ENCODE data around the gene FSTL4. TPM values are rescaled to one million over a fixed set of nuclear protein-coding genes. Genes with fewer than 3 reads are reported as not detected.

The FSTL4 gene
- polyA plus RNA-seq, 3 donors from 2014 or later: not detected

DNA sequence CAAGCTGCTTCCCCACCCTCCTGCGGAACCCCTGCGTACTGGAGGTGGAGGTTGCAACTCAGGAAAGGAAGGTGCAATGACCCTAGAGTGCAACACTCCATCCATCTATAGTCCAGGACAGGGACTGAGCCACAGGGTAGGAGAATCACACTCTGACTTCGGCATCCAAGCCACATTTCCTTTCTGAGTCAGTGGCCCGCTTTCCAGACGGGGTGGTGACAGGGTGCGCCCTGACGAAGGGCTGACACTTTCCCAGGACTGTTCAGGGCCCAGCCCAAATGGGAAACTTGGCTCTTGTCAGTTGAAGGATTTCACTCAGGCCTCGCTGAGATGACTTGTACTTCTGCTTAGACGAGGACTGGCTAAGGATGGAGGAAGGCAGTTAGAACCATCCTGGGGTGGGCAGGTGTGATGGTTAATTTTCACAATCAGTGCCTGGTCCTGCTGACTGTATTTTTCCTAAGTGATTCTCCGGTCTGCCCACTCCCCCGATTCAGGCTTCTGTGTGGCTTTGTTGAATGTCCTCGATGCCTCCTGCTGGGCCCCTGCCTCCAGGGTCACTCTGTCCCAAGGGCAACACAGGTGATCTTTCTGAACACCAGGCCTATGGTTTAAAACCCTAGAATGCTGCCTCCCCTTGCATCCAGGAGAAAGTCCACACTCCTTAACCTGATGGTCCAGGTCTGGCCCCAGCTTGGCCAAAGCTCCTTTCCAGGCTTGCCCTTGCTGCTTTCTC is 228.1 kb downstream of the FSTL4 start:
- Mint-ChIP-seq H3K4me1 (no peaks in the 10 kb centered on the region), H3K27ac (no peak overlapping the region), H3K36me3 (no peaks in the 10 kb centered on the region), H3K9me3 (no peaks in the 10 kb centered on the region), H3K4me3 (no peak overlapping the region), H3K27me3 (ENCODE audit: low read depth in 3 of 3) (peaks cover 0 to 2% (median 2%) of the 10 kb centered on the region in 3 donors)
- DNase-seq: no peak

DNA sequence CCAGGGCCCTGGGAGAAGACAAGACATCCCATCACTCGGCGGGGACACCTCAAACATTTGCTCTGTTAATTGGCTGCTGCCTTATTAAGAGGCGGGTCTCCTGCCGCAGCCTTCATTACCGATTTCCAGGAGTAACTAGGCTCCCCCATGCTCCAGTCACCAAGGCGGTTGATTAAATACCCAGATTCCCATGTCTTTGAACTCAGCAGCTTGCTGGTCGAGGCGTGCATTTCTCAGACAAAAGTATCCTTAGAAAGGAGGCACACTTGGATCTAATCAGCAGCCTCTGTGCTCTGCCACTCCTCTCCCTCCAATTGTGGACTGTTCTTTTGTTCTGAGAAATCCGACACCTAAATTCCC is 228.8 kb downstream of the FSTL4 start:
- no peak for DNase-seq
- no peaks in the 10 kb centered on the region for H3K9me3 Mint-ChIP-seq
- no peaks in the 10 kb centered on the region for H3K4me1 Mint-ChIP-seq
- H3K27me3 Mint-ChIP-seq (ENCODE audit: low read depth in 3 of 3): peaks cover 0 to 3% (median 2%) of the 10 kb centered on the region in 3 donors
- no peak overlapping the region for H3K4me3 Mint-ChIP-seq
- H3K27ac Mint-ChIP-seq: no peak overlapping the region
- H3K36me3 Mint-ChIP-seq: no peaks in the 10 kb centered on the region

DNA sequence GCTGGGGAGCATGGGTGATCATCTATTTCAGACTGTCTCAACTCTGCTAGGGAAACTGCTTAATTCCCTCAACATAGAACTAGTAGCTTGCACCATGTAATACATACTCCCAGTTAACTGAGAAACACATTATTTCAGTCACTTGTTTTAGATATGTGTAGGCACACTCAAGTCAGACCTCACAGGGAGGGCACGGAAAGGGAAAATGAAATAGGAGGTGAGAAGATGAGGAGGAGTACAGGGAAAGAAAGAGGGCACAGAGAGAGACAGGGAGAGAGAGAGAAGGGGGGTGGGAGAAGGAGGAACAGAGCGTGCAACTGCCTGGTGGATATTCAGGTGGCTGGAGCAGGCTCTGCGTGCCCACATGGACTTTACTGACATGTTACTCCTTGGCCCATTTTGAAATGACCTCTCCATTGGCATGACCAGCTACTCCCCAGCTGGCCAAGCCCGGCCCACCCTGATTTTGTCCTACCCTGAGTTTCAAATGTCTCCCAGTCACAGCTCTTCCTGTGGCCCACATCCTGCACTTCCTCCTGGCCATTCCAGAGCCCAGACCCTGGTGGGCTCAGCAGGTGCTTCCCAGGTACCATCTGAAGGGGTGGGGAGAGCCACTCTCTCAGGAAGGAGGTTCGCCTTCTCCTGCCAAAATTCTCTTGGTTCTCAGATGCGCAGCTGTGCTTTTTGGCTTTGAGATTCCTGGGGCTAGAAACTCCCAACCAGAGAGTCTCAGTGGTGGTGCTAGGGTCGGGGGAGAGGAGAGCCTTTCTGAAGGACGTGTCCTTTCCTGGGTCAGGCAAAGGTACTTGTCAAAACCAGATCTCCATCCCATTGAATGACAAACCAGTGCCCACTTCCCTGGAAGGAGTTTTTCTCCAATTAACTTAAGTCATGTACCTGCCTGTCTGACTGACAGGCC is 229.4 kb downstream of the FSTL4 start:
- no peak for DNase-seq
- H3K36me3 Mint-ChIP-seq: no peaks in the 10 kb centered on the region
- no peak overlapping the region for H3K4me3 Mint-ChIP-seq
- H3K27me3 Mint-ChIP-seq (ENCODE audit: low read depth in 3 of 3): peaks cover under 1 to 3% (median 2%) of the 10 kb centered on the region in 3 donors
- H3K27ac Mint-ChIP-seq: no peak overlapping the region
- peaks cover 0 to 3% (median under 1%) of the 10 kb centered on the region in 6 donors for H3K9me3 Mint-ChIP-seq
- no peaks in the 10 kb centered on the region for H3K4me1 Mint-ChIP-seq

DNA sequence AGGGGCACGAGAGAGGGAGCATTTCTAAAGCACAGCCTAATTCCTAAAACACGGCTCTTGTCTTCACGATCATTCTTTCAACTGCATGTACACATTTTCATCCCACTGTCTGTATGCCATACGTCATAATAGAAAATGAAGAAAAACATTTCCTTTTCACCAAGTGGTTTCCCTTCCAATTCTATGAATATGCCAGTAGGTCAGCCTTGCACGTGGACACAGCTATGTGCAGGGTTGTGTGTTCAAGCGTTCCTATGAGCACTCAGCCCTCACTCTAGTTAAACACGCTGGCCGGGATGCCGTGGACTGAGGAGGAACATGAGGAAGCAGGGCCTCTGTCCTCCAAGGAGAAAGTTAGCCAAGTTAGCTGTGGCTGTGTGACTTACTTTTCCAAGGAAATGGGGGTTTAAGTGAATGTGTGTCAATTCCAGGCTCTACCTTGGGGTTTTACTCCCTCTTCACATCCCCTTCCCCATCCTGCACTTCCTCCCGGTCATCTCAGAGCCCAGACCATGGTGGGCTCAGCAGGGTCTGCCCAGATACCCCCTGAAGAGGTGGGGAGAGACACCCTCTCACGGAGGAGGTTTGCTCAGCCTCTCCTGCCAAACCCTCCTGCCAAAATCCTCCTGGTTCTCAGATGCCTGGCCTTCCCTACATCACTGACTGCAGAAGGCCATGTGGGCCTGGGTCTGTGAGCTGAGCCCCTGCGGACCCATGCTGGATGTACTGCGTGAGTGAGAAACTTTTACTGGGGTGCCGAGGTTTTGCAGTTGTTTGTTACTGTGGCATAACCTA is 230.6 kb downstream of the FSTL4 start:
- no peak overlapping the region for H3K4me3 Mint-ChIP-seq
- peaks cover 0 to 6% (median 4%) of the 10 kb centered on the region in 3 donors for H3K36me3 Mint-ChIP-seq
- H3K9me3 Mint-ChIP-seq: peaks cover 0 to 14% (median 8%) of the 10 kb centered on the region in 6 donors
- DNase-seq: no peak
- no peak overlapping the region for H3K27ac Mint-ChIP-seq
- peaks cover 2 to 7% (median 3%) of the 10 kb centered on the region in 3 donors for H3K27me3 Mint-ChIP-seq (ENCODE audit: low read depth in 3 of 3)
- no peaks in the 10 kb centered on the region for H3K4me1 Mint-ChIP-seq

DNA sequence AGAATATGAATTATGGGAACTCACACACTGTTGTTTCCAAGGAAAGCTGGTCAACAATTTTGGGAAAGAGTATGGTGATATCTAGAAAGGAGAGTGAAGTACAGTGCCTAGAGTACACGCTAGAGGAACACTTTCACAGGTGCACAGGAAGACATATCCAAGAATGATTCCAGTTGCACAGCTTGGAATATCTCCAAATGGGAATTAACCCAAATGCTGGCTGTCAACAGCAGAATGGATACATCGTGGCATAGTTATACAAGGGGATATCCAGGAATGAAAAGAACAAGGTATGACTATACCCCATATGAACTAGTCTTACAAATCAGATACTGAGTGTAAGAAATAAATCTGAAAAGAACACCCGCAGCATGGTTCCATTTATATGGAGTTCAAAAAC is 231.3 kb downstream of the FSTL4 start:
- Mint-ChIP-seq H3K27ac (no peak overlapping the region), H3K36me3 (peaks cover 0 to 6% (median 4%) of the 10 kb centered on the region in 3 donors), H3K4me1 (no peaks in the 10 kb centered on the region), H3K4me3 (no peak overlapping the region), H3K27me3 (ENCODE audit: low read depth in 3 of 3) (peaks cover 2 to 7% (median 3%) of the 10 kb centered on the region in 3 donors), H3K9me3 (peaks cover 0 to 15% (median 8%) of the 10 kb centered on the region in 6 donors)
- DNase-seq: no peak

DNA sequence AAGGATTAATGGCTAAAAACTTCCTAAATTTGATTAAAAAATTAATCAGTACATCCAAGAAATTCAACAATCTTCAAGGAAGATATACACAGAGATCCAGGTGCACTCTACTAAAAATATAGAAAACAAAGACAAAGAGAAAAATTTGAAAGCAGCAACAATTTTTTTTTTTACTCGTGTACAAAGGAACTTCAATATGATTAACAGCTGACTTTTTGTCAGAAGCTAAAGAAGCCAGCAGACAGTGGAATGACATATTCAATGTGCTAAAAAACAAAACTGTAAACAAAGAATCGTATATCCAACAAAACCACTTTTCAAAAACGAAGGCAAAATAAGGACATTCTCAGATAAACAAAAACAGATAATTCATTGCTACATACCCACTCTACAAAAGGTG is 234.6 kb downstream of the FSTL4 start:
- peaks cover 0 to 6% (median 4%) of the 10 kb centered on the region in 3 donors for H3K36me3 Mint-ChIP-seq
- H3K27me3 Mint-ChIP-seq (ENCODE audit: low read depth in 3 of 3): peaks cover 3 to 10% (median 3%) of the 10 kb centered on the region in 3 donors
- no peak for DNase-seq
- no peak overlapping the region for H3K4me3 Mint-ChIP-seq
- H3K4me1 Mint-ChIP-seq: no peaks in the 10 kb centered on the region
- H3K9me3 Mint-ChIP-seq: peaks cover 0 to 15% (median 8%) of the 10 kb centered on the region in 6 donors
- H3K27ac Mint-ChIP-seq: no peak overlapping the region

DNA sequence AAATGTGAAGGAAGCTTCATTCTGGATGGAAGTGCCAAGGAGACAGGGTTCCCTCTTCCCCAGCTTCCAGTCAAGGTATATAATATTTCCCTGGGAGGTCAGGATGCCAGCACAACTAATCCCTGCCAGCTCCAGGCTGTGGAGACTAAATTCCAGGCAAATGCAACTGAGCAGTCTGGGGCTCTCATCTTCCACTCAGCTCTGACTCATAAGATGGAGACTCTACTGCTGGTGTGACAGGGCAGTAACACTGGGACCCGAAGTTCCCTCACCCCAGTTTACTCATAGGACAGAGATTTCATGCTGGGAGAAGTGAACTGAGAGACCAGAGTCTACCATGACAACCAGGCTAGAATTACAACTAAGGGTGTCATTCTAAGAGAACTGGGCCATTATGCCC is 235.4 kb downstream of the FSTL4 start:
- H3K27ac Mint-ChIP-seq: no peak overlapping the region
- H3K9me3 Mint-ChIP-seq: peaks cover 0 to 15% (median 8%) of the 10 kb centered on the region in 6 donors
- no peak overlapping the region for H3K4me3 Mint-ChIP-seq
- no peak for DNase-seq
- no peaks in the 10 kb centered on the region for H3K4me1 Mint-ChIP-seq
- H3K27me3 Mint-ChIP-seq (ENCODE audit: low read depth in 3 of 3): peaks cover 2 to 10% (median 3%) of the 10 kb centered on the region in 3 donors
- H3K36me3 Mint-ChIP-seq: peaks cover 0 to 6% (median 4%) of the 10 kb centered on the region in 3 donors

DNA sequence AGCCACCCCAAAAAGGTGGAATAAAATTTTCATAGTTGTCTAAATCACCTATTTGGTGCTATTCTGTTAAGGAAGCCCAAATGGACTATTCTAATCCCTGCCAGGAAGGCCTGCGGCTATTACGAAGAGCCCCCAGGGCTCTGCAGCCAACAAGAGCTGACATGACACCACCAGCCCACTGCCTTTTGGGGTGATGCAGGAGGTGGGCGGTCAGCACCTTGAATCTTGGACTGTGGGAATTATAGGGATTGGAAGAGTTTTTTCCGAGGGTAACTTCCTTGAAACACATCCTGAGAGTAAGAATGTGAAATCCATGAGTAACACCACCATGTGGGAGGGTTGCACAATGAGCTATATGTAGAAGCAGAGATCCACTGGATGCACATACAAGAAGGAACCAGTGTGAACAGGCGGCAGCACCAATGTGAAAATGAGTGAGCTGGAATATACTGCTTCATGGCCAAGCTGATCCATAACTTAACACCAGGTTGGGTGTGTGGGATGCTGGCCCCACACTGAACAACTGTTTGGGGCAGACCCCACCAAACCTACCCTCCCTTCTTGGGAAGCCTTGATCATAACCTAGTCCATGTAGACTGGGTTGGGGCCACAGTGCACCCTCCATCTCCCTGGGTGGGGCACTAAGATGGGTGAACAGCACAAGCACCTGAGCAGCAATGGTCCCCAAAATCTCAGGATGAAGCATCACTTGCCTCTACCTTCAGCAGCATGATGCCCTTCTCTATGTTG is 239.0 kb downstream of the FSTL4 start:
- Mint-ChIP-seq H3K4me3 (no peak overlapping the region), H3K4me1 (no peaks in the 10 kb centered on the region), H3K9me3 (peaks cover 0 to 15% (median 8%) of the 10 kb centered on the region in 6 donors), H3K27me3 (ENCODE audit: low read depth in 3 of 3) (peaks cover 2 to 13% (median 3%) of the 10 kb centered on the region in 3 donors), H3K27ac (no peak overlapping the region), H3K36me3 (peaks cover 0 to 6% (median 4%) of the 10 kb centered on the region in 3 donors)
- no peak for DNase-seq

DNA sequence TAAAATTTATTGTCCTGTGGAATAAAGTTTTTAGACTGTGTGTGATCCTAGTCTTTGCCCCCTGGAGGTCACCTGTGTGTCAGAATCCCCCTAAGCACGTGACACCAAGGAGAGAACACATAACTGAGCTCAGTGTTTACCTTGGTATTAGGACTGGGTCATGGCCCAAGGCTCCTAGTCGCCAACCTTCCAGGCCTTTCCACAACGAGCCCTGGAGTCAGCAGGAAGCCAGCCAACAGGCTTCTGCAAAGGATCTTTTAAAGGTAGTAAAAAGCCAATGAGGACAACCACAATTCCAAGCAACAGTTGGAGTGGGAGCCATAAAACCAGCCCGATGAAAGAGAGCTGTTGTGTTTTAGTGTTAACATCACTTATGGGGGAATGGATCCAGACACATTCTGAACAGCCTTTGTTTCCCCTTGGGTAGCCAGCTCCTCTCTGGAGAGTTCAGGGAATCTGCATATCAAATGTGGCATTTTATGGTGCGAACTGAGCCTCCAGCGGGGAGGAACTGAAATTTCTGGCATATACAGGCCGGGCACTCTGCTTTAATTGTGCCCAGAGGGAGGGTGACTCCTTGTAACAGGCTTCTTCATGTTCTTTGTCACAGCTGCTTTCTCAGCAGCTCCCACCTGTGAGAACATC is 239.9 kb downstream of the FSTL4 start:
- no peak overlapping the region for H3K27ac Mint-ChIP-seq

DNA sequence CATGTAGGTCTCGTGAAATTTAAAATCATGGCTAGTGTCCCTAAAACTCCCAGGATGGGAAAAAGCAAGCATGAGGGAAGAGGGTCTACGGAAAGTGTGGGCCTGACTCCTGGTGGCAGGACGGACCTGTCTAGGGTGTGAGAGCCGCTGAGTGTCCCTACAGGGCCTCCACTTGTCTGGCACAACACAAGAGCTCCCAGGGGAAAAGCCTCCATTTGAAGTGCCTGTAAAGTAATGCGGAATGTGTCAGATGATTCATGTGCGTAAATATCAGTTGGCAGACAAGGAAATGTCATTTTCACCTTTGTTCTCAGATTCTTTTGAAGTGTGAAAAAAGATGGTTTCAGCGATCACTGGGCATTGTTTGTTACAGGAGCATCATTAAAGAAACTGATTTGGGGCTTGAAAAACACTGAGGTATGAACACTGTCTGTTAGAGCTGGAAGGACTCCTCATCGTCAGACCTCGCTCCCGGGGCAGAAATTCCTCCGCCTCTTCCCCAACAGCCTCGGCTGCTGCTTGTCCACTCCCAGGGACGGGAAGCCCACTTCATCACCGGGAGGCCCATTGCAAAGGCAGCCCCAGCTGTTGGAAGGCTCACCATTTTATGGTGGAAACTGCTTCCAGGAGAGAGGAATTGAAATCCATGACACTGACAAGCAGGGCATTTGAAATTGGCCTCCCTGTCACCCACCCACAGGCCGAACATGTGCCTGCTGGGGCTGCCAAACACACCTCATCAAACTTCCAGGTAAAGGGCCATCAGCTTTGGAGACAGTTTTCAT is 240.8 kb downstream of the FSTL4 start:
- H3K27me3 Mint-ChIP-seq (ENCODE audit: low read depth in 3 of 3): peaks cover 2 to 6% (median 6%) of the 10 kb centered on the region in 3 donors
- no peak overlapping the region for H3K27ac Mint-ChIP-seq
- no peaks in the 10 kb centered on the region for H3K4me1 Mint-ChIP-seq

More for the DNA sequence above, 239.9 kb downstream of the FSTL4 start:
- no peak overlapping the region for H3K4me3 Mint-ChIP-seq
- H3K9me3 Mint-ChIP-seq: peaks cover 0 to 7% (median 5%) of the 10 kb centered on the region in 6 donors
- DNase-seq: no peak
- H3K27me3 Mint-ChIP-seq (ENCODE audit: low read depth in 3 of 3): peaks cover 2 to 10% (median 6%) of the 10 kb centered on the region in 3 donors
- H3K36me3 Mint-ChIP-seq: peaks cover 0 to 5% (median 3%) of the 10 kb centered on the region in 3 donors
- no peaks in the 10 kb centered on the region for H3K4me1 Mint-ChIP-seq

DNA sequence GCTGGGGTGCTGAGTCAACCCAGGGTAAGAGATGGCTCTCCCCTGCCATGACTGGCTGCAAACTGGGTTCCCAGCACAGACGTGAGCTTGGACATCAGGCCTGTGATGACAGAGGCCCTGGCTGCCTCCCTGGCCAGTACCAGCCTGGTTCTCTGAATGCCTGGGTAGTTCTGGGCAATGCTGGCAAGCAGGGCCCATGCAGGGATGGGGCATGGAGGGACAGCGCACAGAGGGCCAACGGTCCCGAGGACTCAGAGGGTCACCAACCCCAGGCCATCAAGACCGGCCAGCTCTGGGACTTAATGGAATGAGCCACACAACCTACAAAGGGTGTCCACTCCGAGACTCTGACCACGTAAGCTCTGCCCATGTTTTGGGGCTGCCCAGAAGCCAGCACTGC is 241.4 kb downstream of the FSTL4 start:
- DNase-seq: no peak
- Mint-ChIP-seq H3K27ac (no peak overlapping the region), H3K27me3 (ENCODE audit: low read depth in 3 of 3) (peaks cover 2 to 6% (median 6%) of the 10 kb centered on the region in 3 donors), H3K4me1 (no peaks in the 10 kb centered on the region), H3K9me3 (no peaks in the 10 kb centered on the region), H3K36me3 (no peaks in the 10 kb centered on the region), H3K4me3 (no peak overlapping the region)

More for the DNA sequence above, 240.8 kb downstream of the FSTL4 start:
- Mint-ChIP-seq H3K36me3 (no peaks in the 10 kb centered on the region), H3K9me3 (no peaks in the 10 kb centered on the region), H3K4me3 (no peak overlapping the region)
- no peak for DNase-seq
